Central memory CD4-positive, alpha-beta T cell (primary cell): ENCODE data around the gene MSI2.

Experiments used
- DNase-seq: peaks from one replicate; pipeline ENCODE4 v3.0.0; 2022

The MSI2 gene

GRCh38 chr17:57706761-57707160 is 450.4 kb downstream of the MSI2 start:
- no peak for DNase-seq

DNA sequence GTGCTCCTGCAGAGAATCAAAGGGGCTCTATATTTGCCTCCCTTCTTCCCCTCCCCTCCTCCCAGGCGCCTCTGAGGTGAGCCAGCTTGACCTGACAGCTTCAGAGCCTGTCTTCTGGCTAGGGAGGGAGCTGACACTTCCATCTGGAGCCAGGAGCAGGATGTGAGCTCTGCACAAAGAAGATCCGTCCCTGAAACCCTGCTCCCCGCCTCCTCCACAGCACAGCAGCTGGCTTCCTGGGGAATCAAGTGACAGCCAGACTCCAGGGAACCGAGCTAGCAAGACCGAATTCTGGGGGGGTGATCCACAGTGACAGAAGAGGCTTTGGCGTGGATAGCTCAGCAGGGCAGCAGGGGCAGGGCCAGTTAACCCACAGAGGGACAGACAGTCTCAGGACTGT is 451.6 kb downstream of the MSI2 start:
- no peak for DNase-seq

- no peak for DNase-seq
Measured at GRCh38 chr17:57708410-57708809, 452.1 kb downstream of the MSI2 start.

- no peak for DNase-seq
Measured at GRCh38 chr17:57713140-57713539, 456.8 kb downstream of the MSI2 start.

DNA sequence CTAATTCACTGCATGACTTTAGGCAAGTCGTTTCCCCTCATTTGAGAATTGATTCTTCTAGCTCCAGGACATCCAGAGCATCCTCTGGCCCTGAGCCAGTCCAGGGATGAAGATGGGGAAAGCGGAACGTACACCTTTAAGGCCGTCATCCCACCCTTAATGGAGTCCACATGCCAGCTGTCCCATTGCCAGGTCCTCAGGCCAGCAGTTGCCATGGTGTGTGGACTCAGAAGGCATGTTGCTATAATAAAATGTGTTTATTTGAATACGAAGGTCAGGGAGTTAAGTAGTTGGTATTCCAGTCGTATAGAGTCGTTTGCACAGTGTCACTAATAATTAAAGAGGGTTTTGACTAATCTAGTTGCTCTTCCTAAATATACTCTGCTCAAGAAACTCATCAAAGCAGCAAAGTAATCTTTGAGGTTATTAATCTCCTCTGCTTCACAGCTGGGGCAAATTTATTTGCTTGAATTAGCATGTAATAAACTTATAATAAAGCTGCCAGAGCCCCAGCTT is 458.4 kb downstream of the MSI2 start:
- DNase-seq, result no peak

DNA sequence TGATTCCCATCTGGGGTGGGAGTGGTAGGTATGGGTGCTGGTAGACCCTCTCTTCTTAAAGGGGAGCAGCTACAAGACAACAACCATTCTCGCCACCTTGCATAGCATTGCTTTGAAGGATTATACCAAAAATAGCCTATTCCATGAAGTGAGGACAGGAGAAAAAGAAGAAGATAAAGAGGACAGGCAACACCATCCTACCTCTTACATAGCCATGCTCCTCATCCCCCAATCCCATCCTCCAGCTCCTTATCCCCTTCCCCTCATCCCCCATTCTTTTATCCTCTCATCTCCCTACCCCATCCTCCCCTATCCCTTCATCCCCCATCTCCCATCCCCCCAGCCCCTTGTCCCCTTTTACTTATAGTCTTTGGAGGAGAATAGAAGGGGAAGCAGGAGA is 459.7 kb downstream of the MSI2 start:
- DNase-seq, result no peak

GRCh38 chr17:57718878-57719277 is 462.6 kb downstream of the MSI2 start:
- no peak for DNase-seq

DNA sequence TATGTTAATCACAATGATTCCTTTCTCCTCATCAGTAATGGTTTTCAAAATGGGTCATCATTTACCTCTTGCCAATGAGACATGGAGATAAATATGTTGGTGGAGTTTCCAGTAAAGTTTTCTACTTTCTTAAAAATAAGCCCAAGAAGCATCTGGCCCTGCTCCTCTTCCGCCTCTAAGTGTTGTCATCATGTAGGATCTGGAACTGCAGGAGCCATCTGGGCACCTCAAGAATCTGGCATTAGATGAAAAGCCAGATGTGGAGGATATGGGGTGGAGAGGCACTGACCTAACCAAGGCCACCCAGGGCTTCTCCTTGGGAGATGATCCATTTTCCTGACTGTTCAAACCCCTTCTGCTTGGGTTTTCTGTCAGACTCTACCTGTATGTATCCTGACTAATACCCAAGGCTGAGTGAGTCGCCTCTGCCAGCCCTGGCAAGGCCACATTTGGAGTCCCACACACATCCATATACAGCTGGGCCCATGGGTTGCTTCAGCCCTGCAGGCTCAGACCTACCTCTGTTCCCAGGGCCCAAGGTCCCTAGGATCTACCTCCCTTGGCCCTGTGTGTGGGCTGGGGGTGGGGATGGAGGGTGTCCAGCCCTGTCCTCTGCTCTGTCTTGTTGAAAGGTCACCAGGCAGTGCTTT is 464.2 kb downstream of the MSI2 start:
- DNase-seq, result no peak

- no peak for DNase-seq
Measured at GRCh38 chr17:57721967-57722703, 465.8 kb downstream of the MSI2 start.

GRCh38 chr17:57722704-57723043 is 466.4 kb downstream of the MSI2 start:
- DNase-seq, result no peak

- DNase-seq, result no peak
Measured at GRCh38 chr17:57723427-57724025, 467.2 kb downstream of the MSI2 start.

DNA sequence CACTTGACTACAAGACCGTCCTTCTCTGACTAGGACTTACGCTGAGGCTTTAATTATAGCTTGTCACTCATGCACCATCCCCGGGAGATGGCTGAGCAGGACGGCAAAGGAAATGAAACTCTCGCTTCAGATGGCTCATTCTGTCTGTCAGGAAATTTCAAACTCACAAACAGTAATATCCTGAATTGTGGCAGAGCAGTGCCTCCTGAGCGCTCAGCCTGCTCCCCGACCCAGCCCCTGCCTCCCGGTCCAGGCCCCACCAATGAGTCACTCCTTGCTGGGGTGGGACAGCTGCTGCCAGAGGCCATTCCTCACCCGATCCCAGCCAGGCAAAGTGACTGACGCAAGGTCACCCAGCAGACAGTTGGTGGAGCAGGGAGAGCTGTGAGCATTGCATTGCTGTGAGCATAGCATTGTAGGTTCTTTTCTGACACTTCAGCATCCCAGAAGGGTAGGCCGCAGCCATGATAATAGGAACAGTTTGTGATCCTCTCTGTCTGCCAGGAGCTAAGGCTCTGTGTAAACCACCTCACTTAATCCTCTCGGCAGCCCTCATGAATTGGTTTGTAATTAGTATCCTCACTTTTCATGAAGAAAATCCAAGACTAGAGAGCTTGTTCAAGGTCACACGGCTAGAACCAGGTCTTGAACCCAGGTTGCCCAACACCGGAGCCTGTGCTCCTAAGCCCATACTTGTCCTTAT is 467.9 kb downstream of the MSI2 start:
- DNase-seq, result no peak

- no peak for DNase-seq
Measured at GRCh38 chr17:57724729-57725125, 468.4 kb downstream of the MSI2 start.

DNA sequence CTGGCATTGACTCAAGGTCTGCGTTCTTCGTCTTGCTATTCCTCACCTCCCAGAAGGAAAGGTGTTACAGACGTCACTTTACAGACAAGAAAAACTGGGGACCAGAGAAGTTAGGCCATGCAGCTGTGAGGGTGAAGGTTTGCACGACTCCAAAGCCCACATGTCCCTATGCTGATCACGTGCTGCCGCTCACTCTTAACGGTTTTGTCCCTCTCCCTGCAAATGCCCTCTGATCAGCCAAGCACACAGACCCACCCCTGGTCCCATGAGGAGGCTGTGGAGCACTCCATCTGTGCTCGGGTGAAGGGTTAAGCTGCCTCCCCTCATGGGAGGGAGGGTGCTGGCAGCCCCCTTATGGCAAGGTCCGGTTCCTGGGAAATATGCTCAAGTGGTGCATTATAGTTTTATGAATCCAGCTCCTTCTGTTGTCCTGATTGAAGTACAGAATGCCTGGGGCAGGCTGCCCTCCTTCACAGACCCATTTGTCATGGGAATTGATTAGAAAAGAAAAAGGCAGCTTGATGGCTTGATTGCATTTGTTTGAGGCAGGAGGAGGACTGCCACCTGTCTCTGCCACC is 470.0 kb downstream of the MSI2 start:
- DNase-seq, result no peak

DNA sequence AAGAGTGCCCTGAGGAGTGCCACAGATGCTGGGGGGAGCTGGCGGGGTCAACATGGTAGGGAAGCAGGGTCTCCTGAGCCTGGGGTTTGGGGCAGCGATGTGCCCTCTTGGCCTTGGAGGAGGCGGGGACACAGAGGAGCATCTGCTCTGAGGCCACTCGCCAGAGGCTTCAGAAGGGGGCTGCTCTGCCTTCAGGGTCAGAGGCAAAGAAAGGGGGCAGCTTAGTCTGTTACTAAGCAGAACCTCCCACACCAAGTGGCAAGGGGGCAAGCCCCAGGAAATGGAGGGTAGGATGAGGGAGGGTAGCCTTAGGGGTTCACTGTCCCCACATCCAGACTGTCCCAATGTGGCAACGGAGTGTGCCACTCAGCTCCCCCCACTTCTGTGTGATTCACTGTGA is 470.5 kb downstream of the MSI2 start:
- no peak for DNase-seq

GRCh38 chr17:57727630-57728175 is 471.4 kb downstream of the MSI2 start:
- no peak for DNase-seq

GRCh38 chr17:57730026-57730701 is 473.8 kb downstream of the MSI2 start:
- DNase-seq, result no peak

GRCh38 chr17:57732062-57732461 is 475.7 kb downstream of the MSI2 start:
- no peak for DNase-seq

DNA sequence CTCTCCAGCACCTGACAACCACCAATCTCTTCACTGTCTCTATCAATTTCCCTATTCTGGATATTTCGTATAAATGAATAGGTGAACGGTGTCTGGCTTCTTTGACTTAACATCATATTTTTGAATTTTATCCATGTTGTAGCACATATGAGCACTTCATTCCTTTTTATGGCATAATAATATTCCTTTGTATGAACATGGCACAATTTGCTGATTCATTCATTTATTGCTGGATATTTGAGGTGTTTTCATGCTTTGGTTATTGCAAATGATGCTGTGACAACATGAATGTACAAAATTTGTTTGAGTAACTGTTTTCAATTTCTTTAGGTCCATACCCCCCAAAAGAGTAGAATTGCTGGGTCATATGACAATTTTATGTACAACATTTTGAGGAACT is 476.8 kb downstream of the MSI2 start:
- no peak for DNase-seq
